Adrenal gland (tissue), 5 donors: Measurements from ENCODE around the gene MTMR11.

Source experiments
- POLR2A ChIP-seq, 2 donors: fragments of 450-650 bp; IDR thresholded peaks; one replicate each; pipeline ENCODE4 v1.6.1; 2017; ENCODE audit warnings: antibody characterized with exemption in 2 of 2, mild to moderate bottlenecking in 2 of 2, moderate library complexity in 1 of 2
- TF ChIP-seq, protein P1 (sequence below), 6 experiments: fragments of 450-650 bp in 4 of 6; fragments of 200-600 bp in 2 of 6; sonication (generic) in 1 of 6; IDR thresholded peaks; 1 replicate in 5 of 6; 2 replicates in 1 of 6; pipeline versions ENCODE4 v1.5.1 to v1.8.0; 2016 to 2021; ENCODE audit warnings: antibody characterized with exemption in 6 of 6, mild to moderate bottlenecking in 2 of 6, moderate library complexity in 1 of 6
- donor health status: DM: no; HTN: no; CAD: no.

DNA sequence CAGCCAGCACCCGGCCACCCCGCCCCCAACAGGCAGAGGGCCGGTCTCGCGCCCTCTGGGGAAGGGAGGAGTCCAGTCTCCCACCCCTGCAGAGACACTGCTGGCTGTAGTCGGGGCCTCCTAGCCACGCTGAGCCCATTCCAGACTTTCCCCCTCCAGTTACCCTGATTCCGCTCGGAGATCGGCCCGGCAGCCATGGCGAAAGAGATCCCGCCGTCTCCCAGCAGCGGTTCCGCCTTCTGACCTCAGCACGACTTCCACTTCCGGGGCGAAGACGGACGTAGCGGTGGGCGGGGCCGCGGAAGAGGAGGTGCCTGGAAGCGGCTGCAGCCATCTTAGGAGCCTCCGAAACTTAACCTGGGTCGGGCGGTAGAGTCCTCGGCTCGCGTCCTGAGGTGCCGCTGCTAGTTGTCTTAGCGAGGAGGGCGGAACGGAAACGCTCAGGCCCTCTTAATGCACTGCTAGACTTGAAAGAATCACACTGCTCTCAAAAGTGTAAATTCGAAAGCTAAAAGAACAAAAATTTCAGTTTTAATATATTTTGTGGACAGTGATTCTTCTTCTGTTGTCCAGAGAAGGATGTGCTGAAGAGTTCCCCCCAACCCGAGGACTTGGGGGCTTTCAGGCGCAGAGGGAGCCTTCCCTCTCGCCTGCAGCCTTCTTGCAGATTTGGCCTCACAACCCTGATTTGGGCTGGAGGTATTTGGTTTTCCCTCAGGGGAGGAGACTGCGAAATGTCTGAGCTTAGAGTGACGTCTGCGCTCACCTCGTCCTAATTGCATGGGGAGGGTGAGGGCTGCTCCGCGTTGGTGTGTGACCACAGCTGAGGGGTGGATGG is 8.9 kb downstream of the MTMR11 start, which contains the start of gene SF3B4:
- TF ChIP-seq, protein P1, sequence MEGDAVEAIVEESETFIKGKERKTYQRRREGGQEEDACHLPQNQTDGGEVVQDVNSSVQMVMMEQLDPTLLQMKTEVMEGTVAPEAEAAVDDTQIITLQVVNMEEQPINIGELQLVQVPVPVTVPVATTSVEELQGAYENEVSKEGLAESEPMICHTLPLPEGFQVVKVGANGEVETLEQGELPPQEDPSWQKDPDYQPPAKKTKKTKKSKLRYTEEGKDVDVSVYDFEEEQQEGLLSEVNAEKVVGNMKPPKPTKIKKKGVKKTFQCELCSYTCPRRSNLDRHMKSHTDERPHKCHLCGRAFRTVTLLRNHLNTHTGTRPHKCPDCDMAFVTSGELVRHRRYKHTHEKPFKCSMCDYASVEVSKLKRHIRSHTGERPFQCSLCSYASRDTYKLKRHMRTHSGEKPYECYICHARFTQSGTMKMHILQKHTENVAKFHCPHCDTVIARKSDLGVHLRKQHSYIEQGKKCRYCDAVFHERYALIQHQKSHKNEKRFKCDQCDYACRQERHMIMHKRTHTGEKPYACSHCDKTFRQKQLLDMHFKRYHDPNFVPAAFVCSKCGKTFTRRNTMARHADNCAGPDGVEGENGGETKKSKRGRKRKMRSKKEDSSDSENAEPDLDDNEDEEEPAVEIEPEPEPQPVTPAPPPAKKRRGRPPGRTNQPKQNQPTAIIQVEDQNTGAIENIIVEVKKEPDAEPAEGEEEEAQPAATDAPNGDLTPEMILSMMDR (IDR thresholded peaks at IDR 0.05): no peak
- peak; percentile 93 to 95 for TF ChIP-seq POLR2A (IDR thresholded peaks at IDR 0.05)
